ENCODE data around the gene ARVCF. TPM values are rescaled to one million over a fixed set of nuclear protein-coding genes. Genes with fewer than 3 reads are reported as not detected.

The ARVCF gene
- total RNA-seq, 1 experiment from 2014 or later: 11.1 TPM

DNA sequence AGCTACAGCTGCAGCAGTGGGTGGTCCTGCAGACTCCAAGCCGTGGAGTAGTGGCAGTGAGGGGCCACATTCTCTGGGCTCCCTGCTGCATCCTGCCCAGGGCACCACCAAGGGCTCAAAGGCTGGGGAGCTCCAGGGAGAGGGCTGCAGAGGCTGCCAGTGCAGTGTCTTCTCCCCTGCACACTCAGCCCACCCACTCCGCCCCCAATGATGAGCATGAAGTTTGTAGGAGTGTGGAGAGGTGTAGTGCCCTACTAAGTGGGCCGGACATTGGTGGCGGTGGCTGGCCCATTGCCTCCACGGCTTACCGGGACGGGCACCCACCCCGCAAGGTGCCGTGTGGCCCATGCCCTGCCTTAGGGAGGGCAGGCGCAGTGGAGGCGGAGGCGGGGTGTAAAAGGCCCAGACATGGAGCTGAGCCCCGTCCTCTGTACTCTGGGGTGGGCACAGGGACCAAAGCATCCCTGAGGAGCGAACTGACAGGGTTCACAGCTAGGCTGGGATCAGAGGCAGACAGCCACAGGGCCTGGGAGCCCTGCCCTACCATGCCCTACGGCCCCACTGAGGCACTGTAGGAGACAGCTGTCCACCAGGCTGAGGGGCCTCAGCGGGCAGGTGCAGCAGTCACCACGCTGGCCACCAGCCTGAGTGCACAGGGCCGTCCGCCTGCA lies 18.9 kb downstream of the ARVCF start:
- no peaks in the 10 kb centered on the region for H3K36me3 ChIP-seq (ENCODE audit: insufficient read depth, low read length, poor library complexity, severe bottlenecking)
- no peaks in the 10 kb centered on the region for H3K9me3 ChIP-seq (ENCODE audit: low read depth, low read length, poor library complexity, severe bottlenecking)
- POLR2A ChIA-PET (ENCODE audit: low non-redundant PET): no interaction called here
- peaks cover 6% of the 10 kb centered on the region for H3K4me1 ChIP-seq (ENCODE audit: insufficient read depth, low read length, poor library complexity, severe bottlenecking)
- CTCF ChIA-PET: no interaction called here
- no peaks in the 10 kb centered on the region for H3K27me3 ChIP-seq (replicated peaks; ENCODE audit: insufficient read depth, low read depth, low read length, poor library complexity)
- no peak for TF ChIP-seq EZH2 (IDR thresholded peaks at IDR 0.05; ENCODE audit: borderline replicate concordance, low read depth, low read length, poor library complexity, severe bottlenecking)
- no peak for TF ChIP-seq CTCF (conservative IDR thresholded peaks at IDR 0.05; ENCODE audit: low read depth, low read length)
- intact Hi-C loops (cut with micrococcal nuclease; ENCODE audit: unreplicated experiment): loop anchor here (1.0 kb wide), 1 partner anchor 35 kb away; no protein-coding TSS in a partner anchor
- no peak overlapping the region for H3K4me3 ChIP-seq (ENCODE audit: low read depth, low read length, poor library complexity, severe bottlenecking)
- H3K27ac ChIP-seq (ENCODE audit: low read depth, low read length, poor library complexity, severe bottlenecking): no peak overlapping the region
- no TSS peak for BruUV-seq (replicated peaks)
- DNase-seq (ENCODE audit: low spot score): no peak

GRCh38 chr22:19996694-19997384 lies 19.8 kb downstream of the ARVCF start:
- Histone ChIP-seq H3K4me3 (ENCODE audit: low read depth, low read length, poor library complexity, severe bottlenecking) (no peak overlapping the region), H3K9me3 (ENCODE audit: low read depth, low read length, poor library complexity, severe bottlenecking) (no peaks in the 10 kb centered on the region), H3K36me3 (ENCODE audit: insufficient read depth, low read length, poor library complexity, severe bottlenecking) (no peaks in the 10 kb centered on the region), H3K27ac (ENCODE audit: low read depth, low read length, poor library complexity, severe bottlenecking) (no peak overlapping the region), H3K4me1 (ENCODE audit: insufficient read depth, low read length, poor library complexity, severe bottlenecking) (peaks cover 6% of the 10 kb centered on the region), H3K27me3 (replicated peaks; ENCODE audit: insufficient read depth, low read depth, low read length, poor library complexity) (no peaks in the 10 kb centered on the region)
- intact Hi-C loops (cut with micrococcal nuclease; ENCODE audit: unreplicated experiment): no loop called here
- no peak for DNase-seq (ENCODE audit: low spot score)
- ChIA-PET POLR2A (ENCODE audit: low non-redundant PET) (no interaction called here), CTCF (no interaction called here)
- TF ChIP-seq EZH2 (IDR thresholded peaks at IDR 0.05; ENCODE audit: borderline replicate concordance, low read depth, low read length, poor library complexity, severe bottlenecking) (no peak), CTCF (conservative IDR thresholded peaks at IDR 0.05; ENCODE audit: low read depth, low read length) (no peak)
- no TSS peak for BruUV-seq (replicated peaks)

DNA sequence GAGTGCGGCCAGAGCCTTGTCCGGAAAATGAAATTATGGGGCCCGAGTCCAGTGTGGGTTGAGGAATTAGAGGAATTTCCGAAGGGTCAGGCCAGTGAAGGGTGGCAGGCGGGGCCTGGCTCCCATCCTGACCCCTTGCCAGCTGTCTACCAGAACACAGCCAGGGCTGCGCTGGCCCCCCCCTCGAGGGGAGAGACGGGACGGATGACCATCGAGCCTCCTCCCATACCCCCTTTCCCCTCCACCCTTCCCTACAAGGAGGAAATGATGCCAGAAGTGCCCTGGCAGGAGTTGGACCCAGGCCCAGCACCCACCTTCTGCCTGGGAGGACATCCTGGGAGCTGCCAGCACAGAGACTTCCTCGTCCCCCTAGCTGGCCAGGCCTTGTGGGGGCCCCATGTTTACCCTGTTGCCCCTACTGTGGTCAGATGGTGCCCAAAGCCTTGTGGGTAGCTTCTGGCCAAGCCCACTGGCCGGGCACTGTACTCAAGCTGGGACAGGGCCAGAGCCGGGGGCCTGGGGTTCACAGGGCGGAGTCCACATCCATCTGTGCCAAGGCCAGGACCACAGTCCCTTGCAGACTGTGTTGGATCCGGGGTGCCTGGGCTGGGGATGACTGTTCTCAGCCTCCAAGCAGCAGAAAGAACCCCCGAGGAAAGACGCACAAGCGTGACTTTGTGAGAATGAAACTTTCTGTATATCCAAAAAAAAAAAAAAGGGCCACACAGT lies 20.8 kb downstream of the ARVCF start:
- intact Hi-C loops (cut with micrococcal nuclease; ENCODE audit: unreplicated experiment): no loop called here
- ChIA-PET POLR2A (ENCODE audit: low non-redundant PET) (no interaction called here), CTCF (no interaction called here)
- no peak overlapping the region for H3K27ac ChIP-seq (ENCODE audit: low read depth, low read length, poor library complexity, severe bottlenecking)
- no peak for TF ChIP-seq CTCF (conservative IDR thresholded peaks at IDR 0.05; ENCODE audit: low read depth, low read length)
- TF ChIP-seq EZH2 (IDR thresholded peaks at IDR 0.05; ENCODE audit: borderline replicate concordance, low read depth, low read length, poor library complexity, severe bottlenecking): no peak
- BruUV-seq (replicated peaks): no TSS peak
- H3K4me1 ChIP-seq (ENCODE audit: insufficient read depth, low read length, poor library complexity, severe bottlenecking): peaks cover 12% of the 10 kb centered on the region
- H3K4me3 ChIP-seq (ENCODE audit: low read depth, low read length, poor library complexity, severe bottlenecking): no peak overlapping the region
- H3K9me3 ChIP-seq (ENCODE audit: low read depth, low read length, poor library complexity, severe bottlenecking): no peaks in the 10 kb centered on the region
- DNase-seq (ENCODE audit: low spot score): no peak
- no peaks in the 10 kb centered on the region for H3K27me3 ChIP-seq (replicated peaks; ENCODE audit: insufficient read depth, low read depth, low read length, poor library complexity)
- H3K36me3 ChIP-seq (ENCODE audit: insufficient read depth, low read length, poor library complexity, severe bottlenecking): no peaks in the 10 kb centered on the region
